Stimulated activated CD4-positive, alpha-beta T cell treated with anti-CD3 and anti-CD28 coated beads, Interleukin-15, amount 100 ng/mL, for 1 hour (primary cell): ENCODE measurements around the gene KCNH2.

Experiments used
- DNase-seq, 2 donors: peaks; one replicate each; pipeline ENCODE4 v3.0.0-alpha.2; 2020; ENCODE audit warnings: low read depth in 1 of 2, low spot score in 1 of 2

The KCNH2 gene

DNA sequence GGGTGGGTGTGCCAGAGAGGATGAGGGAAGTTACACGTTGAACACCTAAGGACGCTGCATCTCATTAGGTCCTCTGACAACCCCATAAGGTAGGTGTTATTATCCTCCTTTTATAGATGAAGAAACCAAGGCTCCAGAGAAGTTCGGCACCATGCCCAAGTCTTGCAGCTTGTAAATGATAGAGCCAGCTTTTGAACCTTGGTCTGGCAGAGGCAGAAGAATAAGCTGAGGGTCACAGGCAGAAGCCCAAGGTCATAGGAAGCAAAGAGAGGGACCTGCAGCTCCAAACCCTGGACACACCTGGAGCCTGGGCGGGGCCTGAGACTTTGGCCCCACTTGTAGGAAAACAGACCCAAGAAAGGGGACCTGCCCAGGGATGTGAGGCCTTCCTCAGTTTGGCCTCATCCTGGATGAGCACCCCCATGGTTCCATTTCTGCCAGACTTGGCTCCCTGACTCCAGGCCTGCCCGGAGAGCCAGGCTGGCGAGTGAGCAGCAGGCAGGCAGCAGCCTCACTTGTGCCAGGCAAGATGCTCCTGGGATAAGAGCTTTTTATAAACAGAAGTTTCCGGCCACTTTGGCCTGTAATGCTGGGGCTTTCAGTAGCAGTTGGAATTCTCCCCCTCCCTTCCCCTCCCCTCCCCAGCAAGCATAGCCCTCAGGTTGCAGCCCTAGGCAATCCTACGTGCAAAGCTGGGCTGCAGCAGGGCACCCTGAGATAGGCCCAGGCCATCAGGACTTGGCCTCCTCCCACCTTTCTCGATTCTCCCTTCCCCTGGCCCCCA lies 2.4 kb downstream of the KCNH2 start:
- no peak for DNase-seq

DNA sequence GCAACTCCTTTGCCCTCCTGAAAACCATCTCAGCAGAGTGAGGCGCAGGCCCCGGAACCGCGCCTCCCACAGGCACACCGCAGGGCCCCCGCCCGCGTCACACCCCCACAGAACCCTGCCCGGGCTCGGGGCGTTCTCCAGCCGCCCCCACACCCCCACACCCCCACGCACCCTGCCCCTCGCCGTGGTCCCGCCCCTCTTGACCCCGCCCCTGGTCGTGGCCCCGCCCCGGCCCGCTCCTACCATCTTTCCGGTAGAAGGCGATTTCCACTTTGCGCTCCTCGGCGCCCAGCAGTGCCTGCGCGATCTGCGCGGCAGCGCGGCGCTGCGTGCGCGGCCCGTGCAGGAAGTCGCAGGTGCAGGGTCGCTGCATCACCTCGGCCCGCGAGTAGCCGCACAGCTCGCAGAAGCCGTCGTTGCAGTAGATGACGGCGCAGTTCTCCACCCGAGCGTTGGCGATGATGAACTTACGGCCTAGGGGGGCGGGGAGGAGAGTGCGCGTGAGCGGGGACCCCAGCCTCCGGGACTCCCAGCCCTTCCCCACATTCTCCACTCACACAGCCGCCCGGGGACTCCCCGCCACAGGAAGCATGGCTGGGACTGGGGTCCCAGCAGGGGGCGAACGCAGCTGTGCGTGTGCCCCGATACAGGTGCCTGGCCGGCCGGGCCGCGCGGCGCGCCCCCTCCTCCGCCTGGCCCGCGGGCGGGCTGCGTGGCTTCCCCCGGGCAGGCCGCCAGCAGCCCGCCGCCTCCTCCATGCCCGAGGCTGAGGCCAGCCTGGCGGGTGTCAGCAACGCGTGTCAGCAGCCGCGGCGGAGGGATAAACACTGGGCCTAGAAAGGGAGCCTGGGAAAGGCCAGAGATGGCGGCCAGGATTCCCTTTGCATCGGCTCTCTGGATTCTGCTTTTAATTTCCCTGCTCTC lies 3.4 kb downstream of the KCNH2 start:
- DNase-seq = peak; percentile 67 to 68

DNA sequence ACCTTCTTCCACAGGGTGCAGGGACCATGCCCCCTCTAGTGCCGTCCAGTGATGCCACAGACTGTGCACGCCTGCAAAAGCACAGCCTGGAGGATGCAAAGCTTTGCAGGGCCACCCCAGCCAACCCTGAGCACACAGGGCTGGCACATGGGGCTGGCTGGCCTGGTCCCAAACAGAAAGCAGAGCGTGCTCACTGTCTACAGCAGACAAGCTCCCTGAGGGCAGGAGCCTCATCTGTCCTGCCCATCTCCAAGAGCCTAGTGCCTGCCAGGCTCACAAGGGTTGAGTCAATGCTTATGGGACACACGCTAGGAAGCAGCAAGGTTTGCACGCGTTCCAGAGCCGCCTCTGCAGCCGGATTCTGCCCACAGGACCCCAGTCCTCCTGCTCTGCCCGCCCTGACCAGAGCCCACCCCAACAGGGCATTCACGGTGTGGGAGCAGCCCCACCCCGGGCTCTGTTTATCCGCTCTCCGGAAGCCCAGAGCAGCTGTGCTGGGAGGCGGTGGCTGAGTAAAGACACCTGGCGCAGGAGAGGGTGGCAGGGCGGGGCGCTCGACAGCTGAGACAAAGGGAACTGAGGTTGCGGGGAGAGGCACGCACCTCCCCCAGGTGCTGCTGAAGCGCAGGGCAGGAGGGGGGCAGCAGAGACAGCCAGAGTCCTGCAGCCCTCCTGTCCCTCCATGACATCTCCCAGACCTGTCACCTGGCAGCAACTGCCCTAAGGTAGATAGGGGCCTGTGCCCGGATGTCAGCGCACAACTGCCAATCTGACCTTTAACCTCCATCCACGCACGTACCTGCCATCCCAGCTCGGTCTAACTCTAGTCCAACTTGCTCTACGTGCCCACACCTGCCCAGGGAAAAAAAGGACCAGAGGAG lies 4.3 kb downstream of the KCNH2 start:
- DNase-seq = no peak

DNA sequence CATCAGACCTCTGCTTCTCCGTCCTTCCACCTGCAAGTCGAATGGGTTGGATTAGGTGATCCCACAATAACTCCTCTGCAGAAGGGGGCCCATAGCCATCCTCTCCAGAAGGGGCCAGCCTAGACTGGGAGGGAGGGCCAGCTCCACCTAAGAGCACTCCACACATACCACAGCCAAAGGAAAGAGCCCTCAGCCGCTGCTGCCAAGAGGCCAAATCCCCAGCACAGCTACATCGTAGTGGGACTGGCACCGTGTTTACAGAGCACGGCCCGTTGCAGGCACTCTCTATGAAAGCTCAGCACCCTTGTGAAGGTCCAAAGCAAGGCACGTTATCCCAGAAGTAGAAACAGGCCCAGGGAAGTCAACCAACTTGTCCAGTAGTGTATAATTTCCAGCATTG lies 5.4 kb downstream of the KCNH2 start:
- DNase-seq = no peak

DNA sequence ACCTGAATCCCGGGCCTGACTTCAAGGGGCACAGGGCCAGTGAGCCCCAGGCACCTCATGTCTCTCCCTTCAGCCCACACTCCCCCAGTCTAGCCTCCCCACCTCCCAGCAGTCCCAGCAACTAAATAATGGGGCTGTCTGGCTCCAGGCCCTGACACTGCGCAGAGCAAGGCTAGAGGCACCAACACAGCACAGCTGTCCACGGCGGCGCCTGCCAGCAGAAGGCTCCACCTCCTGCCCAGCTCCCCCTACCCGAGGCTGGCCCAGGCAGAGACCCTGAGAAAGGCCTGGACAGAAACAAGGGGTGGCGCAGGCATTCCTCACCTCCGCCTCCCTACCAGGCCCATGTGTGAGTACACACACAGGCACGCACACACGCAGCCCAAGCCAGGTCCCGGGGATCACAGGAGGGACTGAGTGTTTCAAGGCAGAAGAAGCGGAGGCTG lies 6.1 kb downstream of the KCNH2 start:
- DNase-seq = no peak

DNA sequence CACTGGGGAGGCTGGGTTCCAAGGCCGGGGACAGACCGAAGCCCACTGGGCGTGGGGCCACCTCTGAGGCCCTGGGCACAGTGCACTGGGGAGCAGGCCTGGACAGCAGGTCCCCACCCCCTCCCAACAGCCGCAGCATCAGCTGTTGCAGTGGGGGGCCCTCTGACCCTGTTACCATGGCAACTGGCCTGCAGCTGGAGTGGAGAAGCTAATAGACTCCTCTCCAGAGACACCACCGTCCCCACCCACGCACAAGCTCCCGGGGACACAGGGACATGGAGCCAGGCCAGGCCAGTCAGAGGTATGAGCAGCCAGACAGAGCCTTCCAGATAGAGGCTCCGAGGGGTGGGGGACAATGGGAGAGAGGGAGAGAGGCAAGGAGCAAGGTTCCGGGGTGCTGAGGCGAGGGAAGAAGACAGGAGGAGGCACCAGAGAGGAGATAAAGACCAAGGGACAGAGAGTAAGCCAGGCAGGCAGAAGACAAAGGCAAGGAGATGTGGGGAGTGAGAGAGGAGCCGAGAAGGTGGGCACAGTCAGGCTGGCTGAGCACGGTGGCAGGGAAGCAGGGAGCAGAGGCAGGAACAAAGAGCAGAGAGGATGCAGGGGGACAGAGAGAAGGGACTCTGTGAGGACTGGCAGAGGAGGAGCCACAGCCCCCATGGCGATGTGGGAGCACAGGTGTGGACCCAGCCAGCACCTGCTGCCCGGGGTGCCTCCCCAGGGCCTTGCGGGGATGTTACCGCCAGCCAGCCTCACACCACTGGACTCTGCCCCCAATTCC lies 6.7 kb downstream of the KCNH2 start:
- DNase-seq = no peak

DNA sequence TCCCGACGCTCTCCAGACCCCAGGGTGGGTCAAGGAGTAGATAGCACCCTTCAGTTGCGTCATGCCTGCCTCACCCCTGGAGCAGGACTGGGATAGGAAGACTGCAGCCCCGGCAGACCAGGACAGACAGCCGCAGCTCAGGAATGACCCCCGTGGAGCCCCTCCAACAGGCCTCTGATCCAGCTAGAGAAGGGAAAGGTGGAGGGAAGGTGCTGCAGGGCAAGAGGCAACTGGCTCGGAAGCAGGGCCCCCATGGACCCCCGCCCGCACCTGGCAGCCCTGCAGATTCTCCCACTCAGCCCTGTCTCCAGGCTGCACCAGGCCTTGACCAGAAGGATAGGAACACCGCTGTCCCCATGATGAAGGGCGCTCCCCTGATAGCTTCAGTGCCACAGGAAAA lies 7.7 kb downstream of the KCNH2 start:
- no peak for DNase-seq

DNA sequence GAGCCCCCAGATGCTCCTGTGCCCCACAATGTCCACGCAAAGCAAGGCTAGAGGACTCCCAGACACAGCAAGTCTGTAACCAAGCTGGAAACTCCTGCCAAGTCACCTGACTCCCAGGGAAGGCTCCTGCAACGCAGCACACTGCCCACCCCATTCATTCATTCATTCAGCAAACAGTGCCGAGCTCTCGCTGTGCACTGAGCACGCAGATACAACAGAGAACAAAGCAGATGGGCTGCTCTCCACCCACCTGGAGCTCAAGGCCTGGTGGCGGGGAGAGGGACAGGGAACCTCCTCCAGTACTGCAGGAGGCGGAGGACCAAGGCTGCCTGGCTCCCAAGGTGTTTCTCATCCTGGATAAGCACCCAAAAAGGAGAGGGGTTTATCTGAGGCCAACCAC lies 8.6 kb downstream of the KCNH2 start:
- DNase-seq = no peak

DNA sequence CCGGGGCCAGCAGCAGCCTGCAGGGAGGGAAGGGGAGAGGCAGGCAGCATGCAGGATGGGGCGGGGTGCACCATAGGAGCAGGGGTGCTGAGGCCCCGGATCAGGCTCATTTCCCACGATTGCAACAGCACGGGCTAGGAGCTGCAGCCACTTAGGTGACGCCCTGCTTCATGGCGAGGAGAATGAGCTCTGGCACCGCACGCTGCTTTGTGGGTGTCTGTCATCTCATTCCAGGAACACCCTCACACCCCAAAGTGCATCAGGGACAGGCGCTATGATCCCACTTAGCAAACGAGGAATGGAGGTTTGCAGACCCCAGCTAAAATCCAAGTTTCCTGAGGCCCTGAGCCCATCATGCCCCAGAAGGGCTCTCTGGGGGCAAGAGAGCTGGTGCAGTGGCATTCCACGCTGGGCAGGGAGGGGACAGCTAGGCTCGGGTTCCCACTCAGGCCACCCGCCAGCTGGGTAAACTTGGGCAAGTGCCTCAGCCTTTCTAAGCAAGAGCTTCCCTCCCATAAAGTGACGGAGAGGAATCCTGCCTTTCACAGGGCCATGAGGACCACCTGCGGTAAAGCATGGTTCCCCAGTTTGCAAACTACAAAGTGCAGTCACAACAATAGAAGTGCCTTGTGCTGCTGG lies 9.3 kb downstream of the KCNH2 start:
- DNase-seq = no peak

DNA sequence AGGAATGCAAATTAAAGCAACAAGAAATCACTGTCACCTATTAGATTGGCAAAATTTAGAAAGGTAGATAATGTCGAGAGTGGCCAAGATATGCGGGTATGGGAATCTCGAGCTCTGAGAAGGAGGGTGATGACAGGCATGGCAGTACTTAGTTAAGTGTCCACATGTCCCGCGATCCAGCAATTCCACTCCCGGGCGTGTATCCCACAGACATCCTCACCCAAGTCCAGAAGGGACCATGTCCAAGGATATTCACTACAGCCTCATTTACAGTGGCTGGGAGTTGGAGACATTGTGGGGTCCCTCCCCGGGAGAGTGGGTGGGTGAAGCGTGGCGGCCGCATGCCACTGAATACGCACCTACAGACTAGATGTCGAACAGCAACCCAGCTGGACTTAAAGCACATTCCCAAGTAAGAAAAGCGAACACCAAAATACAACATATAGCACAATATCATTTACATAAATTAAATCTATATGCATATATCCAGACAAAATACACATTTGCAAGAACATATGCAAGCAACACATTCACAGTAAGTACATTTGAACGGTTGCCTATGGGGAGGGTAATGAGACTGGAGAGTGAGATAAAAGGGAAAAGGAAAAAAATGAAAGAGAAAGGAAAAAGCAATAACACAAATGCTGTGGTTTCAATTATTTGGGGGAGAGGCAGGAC lies 9.9 kb downstream of the KCNH2 start:
- DNase-seq = no peak

DNA sequence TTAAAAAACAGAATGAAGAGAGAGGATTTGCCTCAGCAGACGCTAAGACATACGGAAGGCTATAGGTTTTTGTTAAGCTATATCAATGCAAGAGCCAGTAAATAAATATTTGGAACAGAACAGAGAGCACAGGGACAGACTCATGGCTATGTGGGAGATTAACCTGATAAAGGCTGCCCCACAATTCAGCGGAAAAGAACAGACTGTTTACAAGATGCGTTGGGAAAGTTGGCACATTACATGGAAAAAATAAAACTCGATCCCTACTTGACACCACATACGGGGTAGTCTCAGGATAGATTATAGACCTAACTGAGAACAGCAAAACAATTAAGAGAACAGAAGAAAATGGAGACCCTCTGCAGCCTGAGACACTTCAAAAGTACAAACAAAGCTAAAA lies 10.8 kb downstream of the KCNH2 start:
- no peak for DNase-seq

DNA sequence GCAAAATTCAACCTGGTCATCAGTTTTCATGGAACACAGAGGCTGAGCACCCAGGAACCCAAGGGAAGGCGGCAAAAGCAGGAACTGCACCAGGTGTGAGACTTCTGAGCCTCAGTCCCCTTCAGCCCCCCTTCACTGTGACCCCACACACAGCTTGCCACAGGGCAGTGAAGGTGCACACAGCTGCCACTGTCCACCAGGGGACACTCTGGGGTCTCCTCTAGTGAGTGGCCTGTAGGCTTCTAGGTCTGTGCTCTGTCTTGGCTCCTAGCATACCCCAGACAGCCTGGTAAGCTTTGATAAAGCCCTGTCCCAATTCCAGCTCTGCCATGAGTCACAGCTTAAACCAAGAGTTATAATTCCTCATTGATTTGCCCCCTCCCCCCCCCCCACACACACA lies 12.1 kb downstream of the KCNH2 start:
- no peak for DNase-seq

DNA sequence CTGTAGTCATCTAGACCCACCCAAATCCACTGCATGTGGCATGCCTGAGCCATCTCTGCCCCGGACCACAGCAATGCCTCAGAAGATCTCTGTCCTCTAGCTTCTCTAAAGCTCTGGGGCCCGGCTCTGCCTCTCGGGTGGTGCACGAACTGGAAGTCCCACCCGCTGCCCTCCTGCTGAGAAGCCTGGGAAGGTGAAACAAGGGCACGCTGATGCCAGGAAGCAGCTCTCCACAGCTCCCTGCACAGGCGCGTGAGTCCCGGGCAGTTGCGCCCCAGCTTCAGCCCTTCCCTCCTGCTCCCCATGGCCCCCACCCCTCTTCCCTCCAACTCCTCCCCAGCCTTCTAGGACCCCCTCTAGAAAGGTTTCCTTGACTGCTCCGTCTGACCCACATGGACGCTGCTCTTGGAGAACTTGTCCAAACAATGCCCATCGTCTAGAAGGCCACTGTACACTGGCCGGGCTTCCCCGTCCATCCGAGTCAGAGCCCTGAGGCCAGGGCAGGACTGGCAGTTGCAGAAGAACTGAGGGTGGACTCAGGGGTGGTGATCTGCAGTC lies 12.8 kb downstream of the KCNH2 start:
- no peak for DNase-seq

DNA sequence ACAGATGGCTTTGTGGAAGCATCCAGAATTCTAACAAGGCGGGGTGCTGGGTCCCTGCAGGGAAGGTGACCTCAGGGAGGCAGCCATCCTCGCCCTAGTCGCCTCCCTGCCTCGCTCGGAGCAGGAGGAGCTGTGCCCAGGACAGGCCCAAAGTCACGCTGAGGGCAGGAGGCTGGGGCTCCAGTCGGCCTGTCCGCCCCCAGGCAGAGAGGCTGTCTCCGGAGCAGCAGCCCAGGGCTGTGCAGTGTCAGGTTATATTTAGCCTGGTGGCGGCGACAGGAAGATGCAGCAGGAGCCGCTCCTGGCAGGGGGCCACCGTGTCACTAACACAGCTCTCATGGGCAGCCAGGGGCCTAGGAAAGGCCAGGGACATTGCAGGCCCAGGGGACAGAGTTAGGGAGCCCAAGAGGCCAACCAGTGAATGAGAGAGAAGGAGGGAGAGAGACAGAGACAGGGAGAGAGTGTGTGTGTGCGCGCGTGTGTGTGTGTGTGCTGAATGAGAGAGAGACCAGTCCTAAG lies 13.5 kb downstream of the KCNH2 start:
- no peak for DNase-seq

DNA sequence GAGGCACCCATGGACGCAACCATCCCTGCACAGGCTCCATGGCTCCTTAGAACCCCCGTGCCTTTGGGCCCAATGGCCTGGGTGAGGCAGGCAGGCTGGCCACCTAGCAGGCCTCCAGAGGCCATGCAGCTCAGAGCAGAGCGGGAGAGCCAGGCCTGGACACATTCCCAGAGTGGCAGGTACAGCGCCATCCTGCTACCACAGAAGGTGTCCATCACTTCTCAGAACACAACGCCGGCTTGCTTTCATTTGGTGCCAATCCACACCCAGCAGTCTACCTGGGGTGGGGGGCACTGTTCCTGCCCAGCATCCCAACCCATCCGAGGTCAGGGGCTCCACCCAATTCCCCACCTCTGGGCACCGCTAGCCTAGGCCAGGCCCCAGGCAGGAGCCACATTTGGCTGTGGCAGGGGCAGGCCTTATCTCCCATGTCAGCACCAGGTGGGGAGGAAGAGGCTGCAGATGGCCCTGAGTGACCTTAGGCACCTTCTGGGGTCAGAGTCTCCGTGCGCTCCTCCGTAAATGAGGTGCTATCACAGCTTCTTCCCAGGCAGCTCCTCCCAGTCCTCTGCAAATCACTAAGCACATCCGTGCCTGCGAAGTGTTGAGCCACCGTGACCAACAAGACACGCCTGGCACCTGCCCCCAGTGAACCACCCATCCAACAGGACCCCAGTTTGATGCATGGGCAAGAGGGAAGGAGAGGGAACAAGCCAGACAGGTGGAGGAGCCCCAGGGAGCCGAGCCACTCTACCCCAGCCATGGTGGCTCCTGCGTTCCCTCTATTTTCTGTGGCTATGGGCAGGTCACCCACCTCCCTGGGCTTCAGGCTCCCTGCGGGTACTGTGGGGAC lies 14.2 kb downstream of the KCNH2 start:
- no peak for DNase-seq

DNA sequence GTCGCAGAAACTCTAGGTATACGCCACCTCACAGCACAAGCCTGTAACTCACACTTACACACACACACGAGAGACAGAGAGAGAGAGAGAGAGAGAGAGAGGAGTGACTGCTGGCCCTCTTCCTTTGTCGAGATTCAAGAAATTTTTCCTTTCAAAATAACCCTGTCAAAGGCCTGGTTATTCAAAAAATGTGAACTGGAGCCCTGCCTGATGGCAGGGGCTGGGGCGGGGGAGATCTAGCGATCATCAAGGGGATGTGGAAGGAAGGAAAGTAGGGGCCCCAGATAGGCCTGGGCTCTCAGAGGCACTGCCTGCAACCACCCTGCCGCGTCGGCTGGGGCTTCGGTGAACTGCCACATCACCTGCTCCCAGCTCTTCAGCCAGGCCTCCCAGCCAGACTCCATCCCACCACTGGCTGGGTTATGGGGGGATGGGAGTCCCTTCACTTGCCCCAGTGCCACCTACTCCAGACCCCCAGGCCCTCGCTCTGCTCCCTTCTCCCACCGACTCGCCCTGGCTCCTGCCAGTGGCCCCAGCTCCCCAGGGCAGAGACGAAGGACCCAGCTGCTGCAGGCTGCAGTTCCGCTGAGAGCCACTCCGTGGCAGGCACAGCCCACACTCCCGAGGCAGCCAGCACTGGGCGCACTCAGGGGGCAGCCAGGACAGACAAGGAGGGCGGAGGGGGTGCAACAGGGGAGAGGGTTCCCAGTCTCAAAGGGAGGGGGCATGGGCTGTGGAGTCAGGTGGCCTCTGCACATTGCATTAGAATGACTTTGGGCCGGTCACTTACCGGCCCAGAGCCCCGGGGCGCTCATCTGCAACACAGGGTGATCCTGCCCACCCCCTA lies 15.3 kb downstream of the KCNH2 start:
- DNase-seq = peak; percentile 27 to 53

DNA sequence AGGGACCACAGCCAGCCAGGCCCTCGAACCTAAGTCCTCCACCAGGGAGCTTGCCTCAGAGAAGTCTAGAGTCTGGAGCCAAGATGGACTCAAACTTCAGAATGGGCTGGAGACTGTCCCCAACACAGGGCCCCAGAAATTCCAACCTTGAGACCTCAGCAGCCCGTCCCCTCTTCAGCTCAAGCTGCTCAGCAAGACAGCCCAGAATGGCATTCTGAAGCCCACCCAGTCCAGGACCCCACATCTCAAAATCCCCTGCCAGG lies 15.9 kb downstream of the KCNH2 start:
- no peak for DNase-seq
